Left renal cortex interstitium (tissue), 4 donors: ENCODE results near the gene ZGLP1. TPM values are rescaled to one million over a fixed set of nuclear protein-coding genes. Genes with fewer than 3 reads are reported as not detected.

Experiments used
- DNase-seq, 4 donors: peaks; one replicate each; pipeline ENCODE4 v3.0.0-alpha.2; 2013; ENCODE audit warnings: low read depth in 4 of 4, low spot score in 2 of 4, missing footprints in 1 of 4
- polyA plus RNA-seq, 4 donors: library from polyadenylated mRNA; unstranded; fragments of 120-200 nt; gene quantifications; one replicate each; pipeline ENCODE4 v1.2.1, GENCODE V29; 2013; ENCODE audit not compliant: insufficient read length in 4 of 4

ZGLP1 gene
- polyA plus RNA-seq, 4 donors, result 2.8 to 11.8 (median 6.9) TPM

- DNase-seq, result no peak
These were observed 19.2 kb upstream of the ZGLP1 start for GRCh38 chr19:10328558-10329429.

DNA sequence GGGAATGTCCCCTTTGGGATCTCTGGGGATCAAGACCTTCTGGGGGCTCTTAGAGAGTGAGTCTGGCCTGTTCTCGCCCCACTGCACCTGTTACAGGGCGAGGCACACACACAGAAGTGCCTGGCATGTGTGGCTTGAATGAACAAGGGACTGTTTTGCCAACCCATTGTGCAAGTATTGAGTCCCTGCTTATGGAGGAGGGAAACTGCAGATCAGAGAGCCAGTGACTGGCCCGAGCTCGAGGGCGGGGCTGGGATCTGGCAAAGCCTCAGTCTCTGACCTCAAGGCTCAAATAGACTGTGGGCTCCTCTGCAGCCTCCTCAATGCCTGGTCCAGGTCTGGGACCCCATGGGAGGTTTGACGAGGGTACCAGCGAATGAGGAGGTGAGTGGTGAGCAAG is 18.2 kb upstream of the ZGLP1 start:
- no peak for DNase-seq

- DNase-seq, result no peak
These were observed 16.1 kb upstream of the ZGLP1 start for GRCh38 chr19:10325732-10326131.

GRCh38 chr19:10321874-10322835 is 12.5 kb upstream of the ZGLP1 start:
- DNase-seq, result no peak

- no peak for DNase-seq
These were observed 11.8 kb upstream of the ZGLP1 start for GRCh38 chr19:10321417-10321797.

- DNase-seq, result no peak
These were observed 11.2 kb upstream of the ZGLP1 start for GRCh38 chr19:10320602-10321416.

- DNase-seq, result no peak
These were observed 9.4 kb upstream of the ZGLP1 start for GRCh38 chr19:10318807-10319682.

DNA sequence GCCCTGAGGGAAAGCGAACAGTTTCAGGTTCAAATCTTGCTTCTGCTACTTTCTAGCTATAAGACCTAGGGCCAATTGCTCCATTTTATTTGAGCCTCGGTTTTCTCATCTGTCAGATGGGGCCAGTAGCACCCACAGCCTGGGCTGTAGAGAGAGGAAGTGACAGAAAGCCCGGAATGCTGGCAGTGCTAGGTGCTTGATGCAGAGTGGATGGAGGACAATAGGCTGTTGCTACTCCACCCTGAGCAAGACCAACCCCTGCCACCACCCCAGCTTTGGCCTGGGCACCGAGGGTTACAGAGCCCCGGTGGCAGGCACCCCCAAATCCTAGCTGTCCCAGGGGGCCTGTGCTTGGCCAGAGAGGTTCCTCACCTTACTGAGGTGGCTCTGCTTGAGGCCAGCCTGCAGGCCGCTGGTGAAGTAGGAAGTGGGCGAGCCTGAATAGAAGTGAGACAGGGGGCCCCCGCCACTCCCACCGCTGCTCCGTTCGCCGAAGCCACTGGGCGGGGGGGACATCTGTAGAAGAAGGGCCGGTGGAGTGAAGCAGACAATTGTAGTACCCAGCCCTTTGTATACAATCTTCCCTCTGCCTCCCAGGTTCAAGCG is 8.3 kb upstream of the ZGLP1 start:
- no peak for DNase-seq

GRCh38 chr19:10317045-10317856 is 7.6 kb upstream of the ZGLP1 start:
- DNase-seq, result no peak

DNA sequence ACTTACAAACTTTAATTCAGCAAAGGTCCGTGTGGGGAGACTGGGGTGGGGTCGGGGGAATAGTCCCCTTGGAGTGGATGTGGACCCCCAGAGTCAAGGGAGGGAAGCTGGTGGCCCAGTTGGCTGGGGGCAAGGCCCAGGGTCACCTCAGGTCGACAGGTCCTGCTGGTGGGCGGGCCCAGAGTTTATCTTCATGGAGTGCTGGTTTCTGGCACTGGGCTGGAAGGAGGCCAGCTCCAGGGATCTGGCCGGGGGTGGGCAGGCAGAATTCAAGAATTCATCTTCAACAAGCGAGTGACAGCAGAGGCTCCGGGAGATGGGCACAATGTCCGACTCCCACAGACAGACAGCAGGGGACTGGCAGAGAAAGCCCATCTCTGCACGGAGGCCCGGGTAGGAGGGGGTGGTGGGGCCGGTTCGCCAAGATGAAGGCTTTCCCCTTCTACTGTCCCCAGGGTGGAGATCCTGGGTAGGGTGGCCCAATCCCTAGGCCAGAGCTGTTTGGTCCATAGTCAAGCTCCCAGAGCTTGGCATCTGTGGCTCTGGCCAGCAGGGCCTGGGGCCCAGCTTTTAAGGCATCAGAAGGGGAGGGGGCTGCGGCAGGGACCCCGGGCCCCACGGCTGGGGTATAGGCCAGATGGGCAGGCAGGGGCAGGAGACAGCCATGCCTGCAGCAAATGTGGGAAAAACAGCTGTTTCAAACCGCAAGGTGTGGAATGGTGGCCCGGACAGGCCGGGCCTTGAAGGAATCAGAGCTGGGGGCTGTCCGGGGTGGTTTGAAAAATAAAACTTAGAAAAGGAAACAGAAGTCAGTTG is 6.8 kb upstream of the ZGLP1 start:
- no peak for DNase-seq

DNA sequence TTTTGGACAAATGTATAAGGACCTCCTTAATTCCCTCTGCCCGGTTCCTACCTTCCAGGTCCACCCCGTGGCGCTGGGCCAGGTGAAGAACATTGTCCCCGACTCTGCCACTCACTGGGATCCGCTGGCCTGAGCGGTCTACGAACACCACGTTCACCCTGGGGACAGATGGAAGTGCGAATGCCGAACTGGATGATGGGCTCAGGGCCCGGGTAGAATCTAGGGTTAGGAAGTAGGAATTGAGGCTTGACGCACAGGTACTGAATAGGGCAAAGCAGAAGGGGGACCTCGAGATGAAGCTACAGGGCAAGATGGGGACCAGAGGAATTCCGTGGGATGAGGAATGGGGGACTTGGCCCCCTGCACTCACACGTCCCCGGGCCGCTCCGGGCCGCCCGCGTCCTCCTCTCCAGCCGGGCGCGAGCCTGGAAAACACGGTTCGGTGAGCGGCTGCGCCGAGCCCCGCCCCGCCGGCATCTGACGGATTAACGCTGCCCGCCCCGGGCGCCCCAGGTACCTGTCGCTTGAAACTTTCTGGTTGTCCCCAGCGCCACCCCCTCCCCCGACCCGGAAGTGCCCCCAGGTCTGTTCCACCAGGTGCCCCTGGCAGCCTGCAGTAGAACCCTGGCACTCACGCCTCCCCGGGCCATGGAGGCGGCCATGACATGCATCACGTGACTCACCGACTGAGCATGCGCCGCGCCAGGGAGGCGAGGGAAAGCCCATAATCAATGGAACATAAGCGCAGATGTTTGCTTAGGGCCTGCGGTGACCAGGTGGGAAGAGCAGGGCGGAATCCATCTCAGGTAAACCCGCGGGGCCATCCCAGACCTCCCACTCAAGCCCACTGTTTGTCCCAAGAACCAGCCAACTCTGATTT is 6.0 kb upstream of the ZGLP1 start, which contains the start of gene FDX2:
Gene FDX2, minus strand, starts transcription at position 681 of the 880 bp plus-strand sequence. Its CDS starts 19 bp downstream, at position 662.
- peak in 1 of 4 donors; percentile 70 for DNase-seq

GRCh38 chr19:10306327-10306726 is 3.3 kb downstream of the ZGLP1 start:
- DNase-seq, result no peak

GRCh38 chr19:10305139-10305806 is 4.3 kb downstream of the ZGLP1 start:
- DNase-seq, result no peak

- DNase-seq, result no peak
These were observed 9.8 kb downstream of the ZGLP1 start for GRCh38 chr19:10299545-10300458.
